GM12801 (cell line): ENCODE data around the gene SFMBT2.

Experiments used
- TF ChIP-seq, protein P1 (sequence below): IDR thresholded peaks from one replicate; pipeline ENCODE4 v1.5.1; 2011; ENCODE audit warnings: control low read depth; ENCODE audit not compliant: insufficient read length; ENCODE audit errors: extremely low read depth

SFMBT2 gene

DNA sequence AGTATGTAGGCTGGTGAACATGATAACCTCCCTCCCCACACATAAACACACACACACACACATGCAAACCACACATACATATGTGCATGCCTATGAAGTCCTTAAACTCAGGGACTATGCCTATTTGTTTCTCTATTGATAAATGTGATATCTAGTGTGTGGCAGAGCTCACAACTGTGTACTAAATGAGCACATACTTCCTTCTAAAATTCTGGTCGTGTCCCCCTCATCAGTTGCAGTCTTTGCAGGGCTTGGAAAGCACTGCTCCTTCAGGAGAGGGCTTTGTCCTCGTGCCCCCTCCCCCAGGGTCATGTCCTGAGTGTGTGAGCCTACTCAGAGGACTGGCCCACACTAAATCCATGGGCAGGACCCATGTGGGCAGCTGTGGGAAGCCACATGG, 94.0 kb downstream of the SFMBT2 start:
- TF ChIP-seq, protein P1, sequence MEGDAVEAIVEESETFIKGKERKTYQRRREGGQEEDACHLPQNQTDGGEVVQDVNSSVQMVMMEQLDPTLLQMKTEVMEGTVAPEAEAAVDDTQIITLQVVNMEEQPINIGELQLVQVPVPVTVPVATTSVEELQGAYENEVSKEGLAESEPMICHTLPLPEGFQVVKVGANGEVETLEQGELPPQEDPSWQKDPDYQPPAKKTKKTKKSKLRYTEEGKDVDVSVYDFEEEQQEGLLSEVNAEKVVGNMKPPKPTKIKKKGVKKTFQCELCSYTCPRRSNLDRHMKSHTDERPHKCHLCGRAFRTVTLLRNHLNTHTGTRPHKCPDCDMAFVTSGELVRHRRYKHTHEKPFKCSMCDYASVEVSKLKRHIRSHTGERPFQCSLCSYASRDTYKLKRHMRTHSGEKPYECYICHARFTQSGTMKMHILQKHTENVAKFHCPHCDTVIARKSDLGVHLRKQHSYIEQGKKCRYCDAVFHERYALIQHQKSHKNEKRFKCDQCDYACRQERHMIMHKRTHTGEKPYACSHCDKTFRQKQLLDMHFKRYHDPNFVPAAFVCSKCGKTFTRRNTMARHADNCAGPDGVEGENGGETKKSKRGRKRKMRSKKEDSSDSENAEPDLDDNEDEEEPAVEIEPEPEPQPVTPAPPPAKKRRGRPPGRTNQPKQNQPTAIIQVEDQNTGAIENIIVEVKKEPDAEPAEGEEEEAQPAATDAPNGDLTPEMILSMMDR = no peak

DNA sequence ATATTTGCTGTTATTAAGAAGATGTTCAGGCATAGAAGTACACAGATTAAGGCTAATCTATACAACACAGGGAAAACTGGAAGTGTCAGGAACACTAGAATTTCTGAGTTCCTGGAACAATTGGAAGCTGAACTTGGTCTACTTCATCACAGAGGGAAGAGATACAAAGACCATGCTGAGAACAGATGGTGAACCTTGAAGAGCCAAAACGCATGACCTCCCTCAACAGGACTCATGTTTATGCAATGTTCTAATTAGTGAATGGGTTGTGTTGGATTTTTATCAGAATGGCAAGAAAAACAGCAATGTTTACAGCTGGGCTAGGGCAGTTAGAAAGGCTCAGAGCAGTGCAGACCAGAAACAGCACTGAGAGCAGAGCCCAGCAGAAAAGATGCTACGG, 94.9 kb downstream of the SFMBT2 start:
- TF ChIP-seq, protein P1 = no peak

DNA sequence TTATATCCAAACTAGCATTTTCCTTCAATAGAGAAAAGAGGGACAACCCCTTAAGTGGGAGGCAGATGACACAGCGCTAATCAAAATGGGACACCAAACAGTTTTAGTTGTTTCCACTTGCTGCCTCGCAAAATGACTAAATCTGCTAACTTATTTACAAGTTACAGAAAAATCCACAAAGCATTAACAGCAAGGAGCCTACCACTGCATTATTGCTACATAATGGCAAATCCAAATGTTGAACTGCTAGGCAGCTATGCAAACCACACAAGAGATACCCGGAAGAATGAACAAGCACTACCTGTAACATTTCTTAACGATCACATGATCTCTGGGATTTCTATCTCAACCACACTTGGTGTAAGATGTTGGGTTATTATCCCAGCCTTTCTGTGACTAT, 96.7 kb downstream of the SFMBT2 start:
- TF ChIP-seq, protein P1 = no peak

DNA sequence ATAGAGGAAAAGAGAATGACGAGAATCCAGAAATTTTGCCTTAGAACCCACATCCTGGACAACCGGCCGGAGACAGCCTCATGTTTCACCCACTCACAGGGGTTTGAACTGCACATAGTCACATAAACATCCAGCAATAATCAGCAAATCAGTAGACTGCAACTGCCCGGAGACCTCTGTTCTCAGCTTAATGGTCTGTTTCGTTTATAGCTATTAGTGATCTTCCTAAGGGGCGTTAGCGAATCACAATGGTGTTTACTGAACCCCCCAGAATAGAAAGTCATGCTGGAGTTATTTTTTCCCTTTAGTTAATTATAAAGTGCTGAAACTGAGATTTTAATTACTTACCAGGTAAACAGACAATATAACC, 98.4 kb downstream of the SFMBT2 start:
- TF ChIP-seq, protein P1 = no peak

DNA sequence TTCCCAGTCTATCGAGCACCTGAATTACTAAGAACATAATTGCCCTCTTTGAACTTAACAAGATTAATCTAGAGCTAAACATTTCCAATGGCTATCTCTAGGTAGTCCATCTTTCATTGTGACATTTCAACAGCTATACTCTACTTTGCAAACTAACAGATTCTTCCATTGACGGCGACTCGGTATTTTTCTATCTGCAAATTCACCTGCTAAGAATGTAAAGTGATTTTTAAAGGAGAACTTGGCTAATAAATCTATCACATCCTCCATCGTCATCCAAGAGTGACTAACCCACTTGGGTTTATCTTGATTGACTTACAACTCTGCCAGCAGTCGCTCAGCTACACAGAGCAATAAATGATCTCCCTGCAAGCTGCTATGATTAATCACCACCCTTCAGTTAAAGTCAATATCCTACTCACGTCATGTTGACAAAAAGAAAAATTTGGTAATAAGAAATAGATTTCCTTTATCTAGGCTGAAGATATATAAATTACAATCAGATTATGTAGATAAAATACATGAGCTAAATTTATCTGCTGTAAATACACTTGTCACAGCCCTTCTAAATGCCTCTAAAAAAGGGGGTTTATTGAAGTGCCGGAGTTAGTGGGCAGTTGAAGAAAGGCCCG, 99.5 kb downstream of the SFMBT2 start:
- TF ChIP-seq, protein P1 = no peak

DNA sequence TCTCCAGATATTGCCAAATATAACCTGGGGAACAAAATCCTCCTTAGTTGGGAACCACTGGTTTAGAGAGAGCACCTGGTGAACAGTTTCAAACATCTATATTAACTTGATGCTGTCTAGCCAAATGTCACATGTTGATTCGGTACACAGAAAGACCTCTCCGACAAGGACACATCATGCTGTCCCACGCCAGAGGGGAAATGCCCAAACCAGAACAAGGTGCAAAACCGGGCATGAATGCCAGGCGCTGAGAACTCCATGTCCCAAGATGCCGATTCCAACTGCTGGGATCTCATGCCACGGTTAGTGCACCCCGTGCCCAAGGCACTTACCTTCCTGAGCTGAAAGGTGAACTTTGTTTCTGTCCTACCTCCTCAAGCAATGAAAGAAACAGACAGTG, 100.8 kb downstream of the SFMBT2 start:
- TF ChIP-seq, protein P1 = no peak

DNA sequence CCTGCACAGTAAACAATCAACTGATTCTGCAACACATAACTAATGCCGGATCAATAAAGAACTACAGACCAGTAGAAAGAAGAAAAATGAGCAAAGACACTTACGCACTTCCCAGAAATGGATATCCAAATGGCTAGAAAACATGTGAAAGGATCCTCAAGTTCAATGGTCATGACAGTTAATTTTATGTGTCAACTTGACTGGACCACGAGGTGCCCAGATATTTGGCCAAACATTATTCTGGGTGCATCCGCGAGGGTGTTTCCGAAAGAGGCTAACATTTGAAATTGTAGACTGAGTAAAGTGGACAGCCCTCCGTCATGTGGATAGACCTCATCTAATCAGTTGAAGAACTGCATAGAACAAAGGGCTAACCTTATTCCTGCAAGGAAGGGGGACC, 102.0 kb downstream of the SFMBT2 start:
- TF ChIP-seq, protein P1 = no peak
